Heart left ventricle (tissue), 13 donors: ENCODE results near the gene PRKAG2.

Experiments used
- CTCF ChIP-seq, 12 donors: fragments of 200-600 bp; sonication (generic) in 4 of 12; IDR thresholded peaks; one replicate each; pipeline versions ENCODE4 v1.5.0 to v1.8.0; 2018 to 2022; ENCODE audit warnings: antibody characterized with exemption in 12 of 12, mild to moderate bottlenecking in 5 of 12
- POLR2A ChIP-seq, 2 donors: fragments of 450-650 bp; IDR thresholded peaks; one replicate each; pipeline ENCODE4 v1.6.1; 2017; ENCODE audit warnings: antibody characterized with exemption in 2 of 2, mild to moderate bottlenecking in 2 of 2, moderate library complexity in 2 of 2
- donor health status: ischemic (EF 13 %, LVEDD 7.1; RV severe dilation, severe dysfunction).
- donor health status: DM: no; HTN: yes; CAD: no.
- donor health status: DM: no; HTN: no; CAD: no.
- donor health status: ischemic (EF 25% LVEDD 6.9; RV normal size, moderate dysfunction).
- donor health status: ischemic (EF 25% LVEDD 5.7; RV mildly dilated, moderate dysfunction).
- donor health status: ischemic (EF 35%, LVEDD 5.7; RV mildly dilated, moderate dysfunction).
- donor health status: nonischemic (EF 11% LVEDD 7.7; RV severe dilation, severe dysfunction).
- donor health status: DM: yes; HTN: yes; CAD: no.
- donor health status: PGD.
- donor health status: ischemic (EF 29% LVEDD 5.4; RV normal size, mild dysfunction).
- donor health status: nonischemic (EF 23%, LVEDD 6.1; RV moderate dilation, normal function).

GRCh38 chr7:151779255-151779654 lies 97.7 kb downstream of the PRKAG2 start:
- no peak for TF ChIP-seq CTCF (IDR thresholded peaks at IDR 0.05)
- no peak for TF ChIP-seq POLR2A (IDR thresholded peaks at IDR 0.05)
